ENCODE measurements around the gene HOMER2. TPM values are rescaled to one million over a fixed set of nuclear protein-coding genes. Genes with fewer than 3 reads are reported as not detected.

Gene HOMER2
- total and polyA plus RNA-seq, 2 experiments from 2014 or later = 5.9 to 14.5 TPM

GRCh38 chr15:82839136-82839535 is 113.4 kb downstream of the HOMER2 start:
- H2AFZ ChIP-seq = no peak overlapping the region

GRCh38 chr15:82838096-82838735 is 114.3 kb downstream of the HOMER2 start:
- no peak overlapping the region for H3K4me3 ChIP-seq
- no peak overlapping the region for H2AFZ ChIP-seq
- H3K9me3 ChIP-seq (ENCODE audit: low read depth) = no peaks in the 10 kb centered on the region
- no peak overlapping the region for H3K4me2 ChIP-seq
- no peaks in the 10 kb centered on the region for H4K20me1 ChIP-seq (ENCODE audit: insufficient read depth, poor library complexity, severe bottlenecking)
- H3K27me3 ChIP-seq = no peaks in the 10 kb centered on the region
- 96% methylated on average over 14 of the region's 14 CpGs for WGBS (ENCODE audit: low lambda C conversion rate, missing lambda C conversion rate)
- H3K36me3 ChIP-seq (replicated peaks; ENCODE audit: insufficient read depth, low read depth) = no peaks in the 10 kb centered on the region
- DNase-seq (ENCODE audit: low spot score) = no peak
- TF ChIP-seq EZH2phosphoT487 (IDR thresholded peaks at IDR 0.05; ENCODE audit: low read depth, severe bottlenecking, unreplicated experiment) (no peak), CTCF (IDR thresholded peaks at IDR 0.05; ENCODE audit: poor library complexity) (no peak), EZH2 (IDR thresholded peaks at IDR 0.05; ENCODE audit: borderline replicate concordance) (no peak)
- no peaks in the 10 kb centered on the region for H3K4me1 ChIP-seq (ENCODE audit: insufficient read depth)
- H3K27ac ChIP-seq = no peak overlapping the region
- no peaks in the 10 kb centered on the region for H3K79me2 ChIP-seq
- H3K9me2 ChIP-seq (replicated peaks; ENCODE audit: insufficient read depth) = no peaks in the 10 kb centered on the region

More at GRCh38 chr15:82839136-82839535, 113.4 kb downstream of the HOMER2 start:
- no peaks in the 10 kb centered on the region for H3K9me3 ChIP-seq (ENCODE audit: low read depth)
- no peak overlapping the region for H3K4me2 ChIP-seq
- H3K4me1 ChIP-seq (ENCODE audit: insufficient read depth) = no peaks in the 10 kb centered on the region
- H4K20me1 ChIP-seq (ENCODE audit: insufficient read depth, poor library complexity, severe bottlenecking) = no peaks in the 10 kb centered on the region
- no peak overlapping the region for H3K27ac ChIP-seq
- no peak for DNase-seq (ENCODE audit: low spot score)
- H3K27me3 ChIP-seq = no peaks in the 10 kb centered on the region
- no peaks in the 10 kb centered on the region for H3K79me2 ChIP-seq
- H3K9me2 ChIP-seq (replicated peaks; ENCODE audit: insufficient read depth) = no peaks in the 10 kb centered on the region
- no peak for TF ChIP-seq CTCF (IDR thresholded peaks at IDR 0.05; ENCODE audit: poor library complexity)
- TF ChIP-seq EZH2phosphoT487 (IDR thresholded peaks at IDR 0.05; ENCODE audit: low read depth, severe bottlenecking, unreplicated experiment) = no peak
- TF ChIP-seq EZH2 (IDR thresholded peaks at IDR 0.05; ENCODE audit: borderline replicate concordance) = no peak
- H3K4me3 ChIP-seq = no peak overlapping the region
- H3K36me3 ChIP-seq (replicated peaks; ENCODE audit: insufficient read depth, low read depth) = no peaks in the 10 kb centered on the region

- H3K9me2 ChIP-seq (replicated peaks; ENCODE audit: insufficient read depth) = no peaks in the 10 kb centered on the region
- 98% methylated on average over 7 of the region's 7 CpGs for WGBS (ENCODE audit: low lambda C conversion rate, missing lambda C conversion rate)
- H3K27me3 ChIP-seq = no peaks in the 10 kb centered on the region
Observed at GRCh38 chr15:82835391-82835917, 117.1 kb downstream of the HOMER2 start.

More at GRCh38 chr15:82835391-82835917, 117.1 kb downstream of the HOMER2 start:
- H3K79me2 ChIP-seq = no peaks in the 10 kb centered on the region
- H3K4me1 ChIP-seq (ENCODE audit: insufficient read depth) = no peaks in the 10 kb centered on the region
- no peak for DNase-seq (ENCODE audit: low spot score)
- H3K36me3 ChIP-seq (replicated peaks; ENCODE audit: insufficient read depth, low read depth) = no peaks in the 10 kb centered on the region
- no peaks in the 10 kb centered on the region for H3K9me3 ChIP-seq (ENCODE audit: low read depth)
- H3K4me2 ChIP-seq = no peak overlapping the region
- H3K27ac ChIP-seq = no peak overlapping the region
- no peaks in the 10 kb centered on the region for H4K20me1 ChIP-seq (ENCODE audit: insufficient read depth, poor library complexity, severe bottlenecking)
- TF ChIP-seq CTCF (IDR thresholded peaks at IDR 0.05; ENCODE audit: poor library complexity) = no peak
- TF ChIP-seq EZH2phosphoT487 (IDR thresholded peaks at IDR 0.05; ENCODE audit: low read depth, severe bottlenecking, unreplicated experiment) = no peak
- no peak for TF ChIP-seq EZH2 (IDR thresholded peaks at IDR 0.05; ENCODE audit: borderline replicate concordance)
- no peak overlapping the region for H2AFZ ChIP-seq
- no peak overlapping the region for H3K4me3 ChIP-seq

Data from hepatocyte (in vitro differentiated cells).